Fibroblast of pulmonary artery (primary cell): Measurements from ENCODE around the gene SDK1.

Experiments used
- DNase-seq: peaks from one replicate; pipeline ENCODE4 v3.0.0-alpha.2; 2010; ENCODE audit warnings: low read depth
- H3K4me3 ChIP-seq: replicated peaks from 2 replicates; pipeline ENCODE4 v1.5.1; 2011; ENCODE audit warnings: low read depth, mild to moderate bottlenecking, control low read depth, low read length, moderate library complexity
- CTCF ChIP-seq: IDR thresholded peaks from 2 replicates; pipeline ENCODE4 v1.5.1; 2011; ENCODE audit warnings: mild to moderate bottlenecking, control low read depth, low read length, inconsistent platforms; ENCODE audit errors: missing control alignments

The SDK1 gene

GRCh38 chr7:4010061-4010605 is 709.1 kb downstream of the SDK1 start:
- TF ChIP-seq CTCF: no peak
- DNase-seq: no peak
- H3K4me3 ChIP-seq: no peak overlapping the region

- TF ChIP-seq CTCF: no peak
- DNase-seq: no peak
- no peak overlapping the region for H3K4me3 ChIP-seq
These were observed 710.0 kb downstream of the SDK1 start for GRCh38 chr7:4010923-4011656.

- no peak for TF ChIP-seq CTCF
- no peak overlapping the region for H3K4me3 ChIP-seq
- DNase-seq: no peak
These were observed 712.7 kb downstream of the SDK1 start for GRCh38 chr7:4013793-4014192.

- DNase-seq: no peak
- H3K4me3 ChIP-seq: no peak overlapping the region
- TF ChIP-seq CTCF: no peak
These were observed 713.4 kb downstream of the SDK1 start for GRCh38 chr7:4014346-4015050.

GRCh38 chr7:4015371-4015770 is 714.3 kb downstream of the SDK1 start:
- no peak for DNase-seq
- TF ChIP-seq CTCF: no peak
- H3K4me3 ChIP-seq: no peak overlapping the region

- no peak for TF ChIP-seq CTCF
These were observed 714.9 kb downstream of the SDK1 start for GRCh38 chr7:4015996-4016395.

GRCh38 chr7:4017081-4017480 is 716.0 kb downstream of the SDK1 start:
- TF ChIP-seq CTCF: no peak
- DNase-seq: no peak
- H3K4me3 ChIP-seq: no peak overlapping the region

More at GRCh38 chr7:4015996-4016395, 714.9 kb downstream of the SDK1 start:
- no peak for DNase-seq
- H3K4me3 ChIP-seq: no peak overlapping the region
